H1 (cell line): ENCODE data around the gene OLFM2.

Source experiments
- EP300 ChIP-seq, 2 experiments: IDR thresholded peaks; 1 replicate in 1 of 2; 2 replicates in 1 of 2; pipeline ENCODE4 v1.6.1; 2011 to 2012; ENCODE audit warnings: low read depth in 2 of 2, low read length in 2 of 2, mild to moderate bottlenecking in 2 of 2, borderline replicate concordance in 1 of 2, inconsistent platforms in 1 of 2, moderate library complexity in 1 of 2
- FOSL1 ChIP-seq: IDR thresholded peaks from 2 replicates; pipeline ENCODE4 v1.6.1; 2011; ENCODE audit warnings: mild to moderate bottlenecking, low read depth, low read length, moderate library complexity; ENCODE audit not compliant: insufficient read depth
- SRF ChIP-seq: IDR thresholded peaks from 2 replicates; pipeline ENCODE4 v1.6.1; 2011; ENCODE audit warnings: mild to moderate bottlenecking, low read depth, low read length, moderate library complexity
- TF ChIP-seq, protein P1 (sequence below): IDR thresholded peaks from 2 replicates; pipeline ENCODE4 v1.6.1; 2011; ENCODE audit warnings: low read depth, mild to moderate bottlenecking, low read length; ENCODE audit not compliant: insufficient read depth
- TF ChIP-seq, protein P2 (sequence below): IDR thresholded peaks from 2 replicates; pipeline ENCODE4 v1.6.1; 2012; ENCODE audit warnings: inconsistent platforms
- TF ChIP-seq, protein P3 (sequence below), 3 experiments: IDR thresholded peaks; 1 replicate in 2 of 3; 2 replicates in 1 of 3; pipeline versions ENCODE4 v1.5.1 to v1.6.1; 2011; ENCODE audit warnings: low read length in 3 of 3, mild to moderate bottlenecking in 3 of 3, inconsistent platforms in 2 of 3, low read depth in 1 of 3, moderate library complexity in 1 of 3; ENCODE audit not compliant: insufficient read depth in 1 of 3; ENCODE audit errors: control extremely low read depth in 1 of 3

- TF ChIP-seq, protein P1, sequence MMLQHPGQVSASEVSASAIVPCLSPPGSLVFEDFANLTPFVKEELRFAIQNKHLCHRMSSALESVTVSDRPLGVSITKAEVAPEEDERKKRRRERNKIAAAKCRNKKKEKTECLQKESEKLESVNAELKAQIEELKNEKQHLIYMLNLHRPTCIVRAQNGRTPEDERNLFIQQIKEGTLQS, result no peak
- no peak for TF ChIP-seq EP300 (IDR thresholded peaks at IDR 0.05; ENCODE audit: borderline replicate concordance in 1 of 2, low read depth in 2 of 2, low read length in 2 of 2)
- no peak for TF ChIP-seq SRF
- TF ChIP-seq, protein P2, sequence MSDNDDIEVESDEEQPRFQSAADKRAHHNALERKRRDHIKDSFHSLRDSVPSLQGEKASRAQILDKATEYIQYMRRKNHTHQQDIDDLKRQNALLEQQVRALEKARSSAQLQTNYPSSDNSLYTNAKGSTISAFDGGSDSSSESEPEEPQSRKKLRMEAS, result no peak
- TF ChIP-seq FOSL1, result no peak
- TF ChIP-seq, protein P3, sequence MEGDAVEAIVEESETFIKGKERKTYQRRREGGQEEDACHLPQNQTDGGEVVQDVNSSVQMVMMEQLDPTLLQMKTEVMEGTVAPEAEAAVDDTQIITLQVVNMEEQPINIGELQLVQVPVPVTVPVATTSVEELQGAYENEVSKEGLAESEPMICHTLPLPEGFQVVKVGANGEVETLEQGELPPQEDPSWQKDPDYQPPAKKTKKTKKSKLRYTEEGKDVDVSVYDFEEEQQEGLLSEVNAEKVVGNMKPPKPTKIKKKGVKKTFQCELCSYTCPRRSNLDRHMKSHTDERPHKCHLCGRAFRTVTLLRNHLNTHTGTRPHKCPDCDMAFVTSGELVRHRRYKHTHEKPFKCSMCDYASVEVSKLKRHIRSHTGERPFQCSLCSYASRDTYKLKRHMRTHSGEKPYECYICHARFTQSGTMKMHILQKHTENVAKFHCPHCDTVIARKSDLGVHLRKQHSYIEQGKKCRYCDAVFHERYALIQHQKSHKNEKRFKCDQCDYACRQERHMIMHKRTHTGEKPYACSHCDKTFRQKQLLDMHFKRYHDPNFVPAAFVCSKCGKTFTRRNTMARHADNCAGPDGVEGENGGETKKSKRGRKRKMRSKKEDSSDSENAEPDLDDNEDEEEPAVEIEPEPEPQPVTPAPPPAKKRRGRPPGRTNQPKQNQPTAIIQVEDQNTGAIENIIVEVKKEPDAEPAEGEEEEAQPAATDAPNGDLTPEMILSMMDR (IDR thresholded peaks at IDR 0.05; ENCODE audit: control extremely low read depth in 1 of 3, insufficient read depth in 1 of 3, low read depth in 1 of 3, low read length in 3 of 3), result no peak
Measured at GRCh38 chr19:9891609-9892373, 44.5 kb downstream of the OLFM2 start.
